Lung microvascular endothelial cell (primary cell): ENCODE results near the gene OR5K2. TPM values are rescaled to one million over a fixed set of nuclear protein-coding genes. Genes with fewer than 3 reads are reported as not detected.

ENCODE experiments used
- DNase-seq, 2 donors: peaks; one replicate each; pipeline versions ENCODE4 v3.0.0 to v3.0.0-alpha.2; 2010; ENCODE audit warnings: low read depth in 2 of 2
- total RNA-seq: library from RNA; depleted of rRNA; stranded (reverse); fragments of >200 nt; gene quantifications from 2 replicates; pipeline ENCODE4 v1.2.1, GENCODE V29; 2014

The OR5K2 gene
- total RNA-seq, 1 donor from 2014 or later: not detected

- peak; percentile 96 for DNase-seq
Observed at GRCh38 chr3:98522544-98523281, 25.2 kb downstream of the OR5K2 start, which contains the start of gene CLDND1. CLDND1 (minus strand) TSS chr3:98522902; CDS start chr3:98521424, 1,478 bp downstream.

GRCh38 chr3:98525494-98525893, 28.0 kb downstream of the OR5K2 start:
- no peak for DNase-seq

- no peak for DNase-seq
Observed at GRCh38 chr3:98528474-98529346, 31.2 kb downstream of the OR5K2 start.

GRCh38 chr3:98529856-98530459, 32.5 kb downstream of the OR5K2 start:
- DNase-seq: no peak

- no peak for DNase-seq
Observed at GRCh38 chr3:98530676-98531075, 33.2 kb downstream of the OR5K2 start.

- DNase-seq: no peak
Observed at GRCh38 chr3:98531622-98532274, 34.3 kb downstream of the OR5K2 start, which contains the start of gene GPR15. GPR15 (plus strand) TSS chr3:98531978; CDS start chr3:98532034, 56 bp downstream.

- DNase-seq: no peak
Observed at GRCh38 chr3:98532275-98532637, 34.8 kb downstream of the OR5K2 start.

- no peak for DNase-seq
Observed at GRCh38 chr3:98532709-98533571, 35.5 kb downstream of the OR5K2 start.

- no peak for DNase-seq
Observed at GRCh38 chr3:98534168-98534567, 36.7 kb downstream of the OR5K2 start.

- no peak for DNase-seq
Observed at GRCh38 chr3:98534734-98535133, 37.3 kb downstream of the OR5K2 start.

- no peak for DNase-seq
Observed at GRCh38 chr3:98536456-98537017, 39.1 kb downstream of the OR5K2 start.

GRCh38 chr3:98540346-98540745, 42.9 kb downstream of the OR5K2 start:
- DNase-seq: no peak

- DNase-seq: no peak
Observed at GRCh38 chr3:98541695-98542094, 44.2 kb downstream of the OR5K2 start.

- no peak for DNase-seq
Observed at GRCh38 chr3:98542623-98543022, 45.1 kb downstream of the OR5K2 start.

GRCh38 chr3:98545940-98546339, 48.5 kb downstream of the OR5K2 start:
- no peak for DNase-seq

Other genes with a start within 250 kb of the OR5K2 start
- not detected in 2 replicates for gene OR5H6, start 233.4 kb upstream of the OR5K2 start, total RNA-seq
- gene OR5H2, start 215.2 kb upstream of the OR5K2 start, total RNA-seq: not detected in 2 replicates
- not detected in 2 replicates for gene OR5K4, start 143.8 kb upstream of the OR5K2 start, total RNA-seq
- not detected in 2 replicates for gene OR5K3, start 107.0 kb upstream of the OR5K2 start, total RNA-seq
- gene OR5K1, start 34.5 kb upstream of the OR5K2 start, total RNA-seq: not detected in 2 replicates
- 76.7 and 141 TPM in 2 replicates for gene CLDND1, start 25.2 kb downstream of the OR5K2 start, total RNA-seq
- not detected in 2 replicates for gene GPR15, start 34.3 kb downstream of the OR5K2 start, total RNA-seq
- gene CPOX, start 95.9 kb downstream of the OR5K2 start, total RNA-seq: 15.7 and 16.9 TPM in 2 replicates